ENCODE measurements around the gene CD81.

CD81 gene

DNA sequence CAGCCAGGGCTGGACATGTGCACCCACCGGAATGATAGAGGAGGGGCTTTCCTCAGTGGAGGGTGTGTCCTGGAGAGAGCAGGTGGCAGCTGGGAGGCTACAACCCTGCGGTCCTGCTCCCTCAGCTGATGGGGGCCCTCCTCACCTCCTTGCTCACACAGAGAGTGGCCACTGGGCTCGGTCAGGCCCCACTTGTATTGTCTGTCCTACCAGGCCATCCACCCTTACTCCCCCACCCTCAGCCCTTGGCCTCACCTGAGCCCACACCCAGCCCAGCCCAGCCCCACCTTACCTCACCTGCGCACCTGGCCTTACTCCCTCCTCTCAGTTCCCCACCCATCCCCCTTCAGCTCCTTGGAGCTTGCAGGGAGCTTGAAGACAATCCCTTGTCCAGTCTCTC is 64.1 kb downstream of the CD81 start:
- no peak for DNase-seq

DNA sequence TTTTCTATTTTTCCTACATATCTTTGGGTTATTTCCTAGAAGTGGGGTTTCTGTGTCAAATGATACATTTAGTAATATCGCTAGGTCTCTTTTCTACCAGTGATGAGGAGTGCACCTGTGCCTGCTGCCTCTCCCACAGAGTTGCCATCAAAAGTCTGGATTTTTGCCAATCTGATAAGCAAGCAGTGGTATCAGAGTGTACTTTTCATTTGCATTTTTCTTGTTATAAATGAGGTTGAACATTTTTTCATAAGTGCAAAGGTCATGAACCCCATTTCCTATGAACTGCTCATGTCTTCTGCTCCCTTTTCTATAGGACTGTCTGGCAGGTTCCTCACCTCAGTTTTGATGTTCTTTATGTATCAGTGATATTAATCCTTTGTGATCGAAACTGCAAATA is 65.5 kb downstream of the CD81 start:
- peak; percentile 48 for DNase-seq

DNA sequence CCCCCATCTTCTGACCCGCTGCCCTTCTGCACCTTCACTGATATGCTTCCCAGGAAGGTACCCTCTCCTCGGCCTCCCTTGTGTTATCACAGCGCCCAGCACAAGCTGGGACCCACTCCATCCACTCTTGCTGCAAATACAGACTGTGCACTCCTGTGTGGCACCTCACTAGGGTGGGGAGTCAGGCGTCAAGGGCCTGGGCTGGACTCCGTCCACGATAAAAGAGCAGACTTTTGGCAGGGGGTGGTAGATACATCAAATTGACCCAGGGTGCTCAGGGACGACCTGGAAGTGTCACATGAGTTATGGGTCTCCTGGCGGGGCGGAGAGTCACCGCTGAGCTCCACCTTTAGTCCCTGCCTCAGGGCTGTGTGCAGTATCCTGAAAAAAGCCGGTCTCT is 66.3 kb downstream of the CD81 start:
- no peak for DNase-seq

DNA sequence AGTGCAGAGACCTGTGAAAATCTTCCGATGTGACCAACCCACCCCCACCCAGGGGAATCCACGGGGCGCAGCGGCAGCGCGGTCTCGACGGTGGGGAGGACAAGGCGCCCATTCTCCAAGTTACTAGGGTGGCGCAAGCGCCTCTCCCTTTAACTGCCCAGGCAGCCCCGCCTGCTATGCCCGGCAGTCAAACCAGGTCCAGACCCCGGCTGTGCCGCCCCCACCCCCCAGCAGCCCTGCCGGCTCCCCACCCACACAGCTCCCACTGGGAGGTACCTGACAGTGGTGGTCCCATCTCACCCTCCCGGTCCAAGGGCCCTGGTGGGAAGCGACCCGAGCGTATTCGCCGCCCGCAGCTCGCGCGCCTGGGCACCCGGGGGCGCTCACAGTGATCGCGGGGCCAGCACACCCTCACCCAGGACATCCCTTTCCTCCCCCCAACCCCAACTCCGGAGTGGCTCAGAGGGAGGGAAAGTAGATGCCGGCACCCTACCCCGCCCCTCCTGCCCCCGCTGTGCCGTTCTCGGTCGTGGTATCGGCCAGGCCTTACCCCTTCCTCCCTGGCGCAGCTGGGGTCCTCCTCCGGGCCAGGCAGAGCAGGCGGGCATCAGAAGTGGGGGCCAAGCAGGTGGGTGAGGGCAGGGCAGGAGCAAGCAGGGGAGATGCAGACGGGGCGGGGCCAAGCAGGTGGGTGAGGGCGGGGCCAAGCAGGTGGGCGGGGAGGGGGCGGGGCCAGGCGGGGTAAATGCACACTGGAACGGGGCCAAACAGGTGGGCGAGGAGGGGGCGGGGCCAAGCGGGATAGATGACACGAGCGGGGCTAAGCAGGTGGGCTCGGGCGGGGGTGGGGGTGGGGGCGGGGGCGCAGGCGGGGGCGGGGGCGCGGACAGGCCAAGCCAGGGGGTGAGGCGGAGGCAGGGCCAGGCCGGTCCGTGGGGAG is 67.0 kb downstream of the CD81 start, which contains the start of gene TRPM5:
TSS of gene TRPM5 (minus strand) at position 634 of the 940 bp plus-strand sequence. CDS start 21,478 bp downstream, outside the sequence.
- peak; percentile 68 for DNase-seq

DNA sequence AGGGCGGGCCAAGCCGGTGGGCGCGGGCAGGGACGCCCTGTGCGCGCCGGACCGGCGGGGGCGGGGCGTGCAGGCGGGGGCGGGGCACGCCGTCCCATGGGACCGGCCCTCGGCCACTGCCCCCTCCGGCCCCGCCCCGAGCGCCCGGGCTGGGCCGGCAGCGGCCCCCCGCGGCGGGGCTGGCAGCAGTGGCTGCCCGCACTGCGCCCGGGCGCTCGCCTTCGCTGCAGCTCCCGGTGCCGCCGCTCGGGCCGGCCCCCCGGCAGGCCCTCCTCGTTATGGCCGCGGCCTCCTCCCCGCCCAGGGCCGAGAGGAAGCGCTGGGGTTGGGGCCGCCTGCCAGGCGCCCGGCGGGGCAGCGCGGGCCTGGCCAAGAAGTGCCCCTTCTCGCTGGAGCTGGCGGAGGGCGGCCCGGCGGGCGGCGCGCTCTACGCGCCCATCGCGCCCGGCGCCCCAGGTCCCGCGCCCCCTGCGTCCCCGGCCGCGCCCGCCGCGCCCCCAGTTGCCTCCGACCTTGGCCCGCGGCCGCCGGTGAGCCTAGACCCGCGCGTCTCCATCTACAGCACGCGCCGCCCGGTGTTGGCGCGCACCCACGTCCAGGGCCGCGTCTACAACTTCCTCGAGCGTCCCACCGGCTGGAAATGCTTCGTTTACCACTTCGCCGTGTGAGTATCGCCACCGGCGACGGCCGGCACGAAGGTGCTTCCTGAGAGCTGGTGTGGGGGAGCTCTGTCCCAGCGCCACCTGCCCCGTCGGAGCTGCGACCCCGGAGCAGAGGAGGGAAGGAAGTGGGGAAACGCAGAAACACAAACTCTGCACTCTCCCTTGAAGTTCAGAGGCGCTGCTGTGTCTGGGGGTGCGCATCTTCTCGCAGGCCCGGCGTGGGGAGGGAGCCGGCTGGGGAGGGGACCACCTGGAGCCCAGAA is 68.0 kb downstream of the CD81 start, which contains the start of gene KCNQ1:
TSS of gene KCNQ1 (plus strand) at position 188 of the 925 bp plus-strand sequence. CDS start at position 279, 91 bp downstream.
- DNase-seq = peak; percentile 68

DNA sequence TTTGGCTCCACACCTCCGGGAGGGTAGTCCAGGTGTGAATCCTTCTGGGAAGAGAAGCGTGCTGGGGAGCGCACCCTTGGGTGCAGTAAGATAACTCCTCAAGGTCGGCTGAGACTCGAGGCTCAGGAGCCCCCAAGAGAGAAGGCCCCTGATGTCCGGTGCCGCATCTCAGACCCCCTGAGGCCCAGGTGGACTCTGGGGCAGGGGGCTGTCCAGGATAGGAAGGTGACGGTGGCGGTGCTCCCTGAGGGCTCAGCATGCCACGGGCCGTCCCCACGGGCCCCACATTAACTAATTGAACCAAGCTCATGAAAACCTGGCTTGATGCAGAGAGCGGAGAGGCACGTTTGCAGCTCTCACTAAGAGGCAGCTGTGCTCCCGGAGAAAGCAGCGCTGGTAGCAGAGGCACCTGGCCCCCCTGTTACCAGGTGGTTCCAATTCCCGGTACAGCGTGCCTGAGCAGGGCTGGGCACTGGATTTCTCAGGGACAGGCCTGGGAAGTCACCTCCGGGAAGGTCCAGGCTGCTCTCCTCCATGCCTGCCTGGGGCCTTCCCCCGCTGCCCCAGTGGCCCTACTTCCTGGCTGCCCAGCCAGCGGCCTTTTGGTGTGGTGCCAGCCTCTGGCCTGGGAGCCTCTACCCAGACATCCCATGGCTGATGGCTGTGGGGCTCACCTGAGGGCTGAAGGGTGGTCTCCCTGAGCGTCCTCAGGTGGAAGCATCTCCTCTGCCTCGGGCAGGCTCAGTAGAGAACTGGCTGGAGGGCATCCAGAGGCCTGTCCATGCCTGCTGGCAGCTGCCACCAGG is 68.8 kb downstream of the CD81 start:
- peak; percentile 42 for DNase-seq

DNA sequence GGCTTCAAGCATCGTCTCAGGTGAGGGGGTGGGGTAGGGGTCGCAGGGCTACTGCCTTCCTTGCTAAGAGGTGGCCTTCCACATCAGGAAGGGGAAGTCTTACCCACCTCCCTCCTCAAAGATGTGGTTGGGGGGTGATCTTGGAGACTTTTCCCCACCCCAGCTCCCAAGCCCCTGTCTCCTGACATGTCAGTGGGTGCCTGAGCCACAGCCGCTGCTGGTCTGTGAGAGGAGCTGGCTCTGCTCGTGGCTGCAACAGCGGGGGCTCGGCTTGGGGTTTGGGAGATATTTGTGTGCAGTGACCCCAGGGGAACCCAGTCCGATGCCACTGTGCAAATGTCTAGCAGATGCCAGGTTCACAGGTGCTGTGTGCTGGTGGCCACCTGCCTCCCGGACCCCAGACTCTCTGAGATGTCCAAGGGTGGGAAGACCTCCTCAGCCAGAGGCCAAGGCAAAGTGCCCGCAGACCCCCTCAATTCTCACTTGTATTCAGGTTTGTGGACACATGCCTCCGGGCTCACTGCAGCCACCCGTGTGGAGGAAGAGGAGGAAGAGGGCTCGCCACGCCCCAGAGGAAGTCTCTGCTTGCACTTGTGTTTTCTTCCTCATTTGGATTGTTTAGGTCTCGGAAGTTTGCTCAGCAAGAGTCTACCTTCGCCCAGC is 69.6 kb downstream of the CD81 start:
- no peak for DNase-seq
